Esophagus muscularis mucosa (tissue), 4 donors: Measurements from ENCODE around the gene HNRNPUL2. TPM values are rescaled to one million over a fixed set of nuclear protein-coding genes. Genes with fewer than 3 reads are reported as not detected.
"Not testable (repeated sequence)": the region's sequence is repeated elsewhere in the genome, so short reads cannot be mapped to it uniquely, and the experiment has no call there.

Experiments
- DNase-seq: peaks from one replicate; pipeline ENCODE4 v3.0.0-alpha.2; 2017; ENCODE audit errors: extremely low spot score
- H3K27ac ChIP-seq, 4 donors: fragments of 200-600 bp; sonication (generic); replicated peaks in 1 of 4; 1 replicate in 3 of 4; 2 replicates in 1 of 4; pipeline ENCODE4 v1.5.1; 2016 to 2019; ENCODE audit warnings: mild to moderate bottlenecking in 1 of 4
- H3K27me3 ChIP-seq, 4 donors: fragments of 200-600 bp; sonication (generic); one replicate each; pipeline versions ENCODE4 v1.5.1 to v1.6.0; 2016 to 2019
- H3K36me3 ChIP-seq, 4 donors: fragments of 200-600 bp; sonication (generic); one replicate each; pipeline ENCODE4 v1.5.1; 2016 to 2019
- H3K4me1 ChIP-seq, 4 donors: fragments of 200-600 bp; sonication (generic); one replicate each; pipeline ENCODE4 v1.5.1; 2016 to 2019
- H3K4me3 ChIP-seq, 4 donors: fragments of 200-600 bp; sonication (generic); 1 replicate in 2 of 4; 2 replicates in 2 of 4; pipeline ENCODE4 v1.5.1; 2016 to 2019; ENCODE audit warnings: mild to moderate bottlenecking in 4 of 4, moderate library complexity in 1 of 4
- H3K9me3 ChIP-seq, 4 donors: fragments of 200-600 bp; sonication (generic); 1 replicate in 3 of 4; 2 replicates in 1 of 4; pipeline ENCODE4 v1.5.1; 2016 to 2019
- CTCF ChIP-seq, 3 experiments: fragments of 200-600 bp in 2 of 3; fragments of 450-650 bp in 1 of 3; sonication (generic) in 2 of 3; IDR thresholded peaks; one replicate each; pipeline ENCODE4 v1.5.1; 2017 to 2019; ENCODE audit warnings: antibody characterized with exemption in 3 of 3, mild to moderate bottlenecking in 2 of 3, moderate library complexity in 1 of 3
- EP300 ChIP-seq: sonication (generic); formaldehyde crosslinking; IDR thresholded peaks from one replicate; pipeline ENCODE4 v1.6.1; 2017; ENCODE audit warnings: antibody characterized with exemption
- POLR2A ChIP-seq: fragments of 450-650 bp; IDR thresholded peaks from one replicate; pipeline ENCODE4 v1.6.1; 2017; ENCODE audit warnings: antibody characterized with exemption, moderate library complexity, mild to moderate bottlenecking, low read depth
- POLR2AphosphoS5 ChIP-seq, 2 donors: sonication (generic); formaldehyde crosslinking; IDR thresholded peaks; one replicate each; pipeline ENCODE4 v1.6.1; 2017; ENCODE audit warnings: antibody characterized with exemption in 2 of 2
- WGBS: methylation state at CpG from one replicate; pipeline ENCODE4 v1.1.5; 2018; 5-methylcytosine and 5-hydroxymethylcytosine counted together
- intact Hi-C: fragments of 100-400 bp; cut with DNase I; formaldehyde crosslinking; loops from one replicate; pipeline ENCODE4 v1.15.1; 2023
- total RNA-seq, 4 donors: library from RNA; depleted of rRNA; stranded (reverse); fragments of >200 nt; gene quantifications; one replicate each; pipeline versions ENCODE4 v1.1.0 to v1.2.1, GENCODE V29; 2016

Gene HNRNPUL2
- total RNA-seq, 4 donors from 2014 or later: 19.5 to 45.0 (median 36.7) TPM

GRCh38 chr11:62753736-62754603 is 26.7 kb upstream of the HNRNPUL2 start, which contains the start of gene ZBTB3:
TSS of gene ZBTB3 (minus strand) at chr11:62754160. CDS start at chr11:62753664, 496 bp downstream.
- H3K4me3 ChIP-seq: peak within 1 kb of the TSS; percentile 67 to 72 (median 70)
- H3K27me3 ChIP-seq: no peaks in the 10 kb centered on the region
- intact Hi-C loops: no loop called here
- H3K4me1 ChIP-seq: peaks cover 17 to 48% (median 40%) of the 10 kb centered on the region in 4 donors
- peak within 1 kb of the TSS; percentile 89 to 94 (median 90) for H3K27ac ChIP-seq
- TF ChIP-seq POLR2AphosphoS5 (IDR thresholded peaks at IDR 0.05): peak; percentile 74 to 96
- TF ChIP-seq CTCF (IDR thresholded peaks at IDR 0.05): peak in 2 of 3 experiments; percentile 11 to 18
- peak; percentile 72 for TF ChIP-seq POLR2A
- TF ChIP-seq EP300: no peak
- WGBS: 0% methylated on average over 43 of the region's 47 CpGs
- H3K36me3 ChIP-seq: peaks cover 10 to 25% (median 22%) of the 10 kb centered on the region in 4 donors
- H3K9me3 ChIP-seq: no peaks in the 10 kb centered on the region
- DNase-seq: peak; percentile 100

GRCh38 chr11:62752994-62753735 is 25.9 kb upstream of the HNRNPUL2 start:
- Histone ChIP-seq H3K36me3 (peaks cover 10 to 28% (median 27%) of the 10 kb centered on the region in 4 donors), H3K4me1 (peaks cover 17 to 48% (median 40%) of the 10 kb centered on the region in 4 donors), H3K27me3 (no peaks in the 10 kb centered on the region), H3K4me3 (peak overlapping the region; percentile 67 to 72 (median 70)), H3K27ac (peak overlapping the region; percentile 89 to 94 (median 90)), H3K9me3 (no peaks in the 10 kb centered on the region)
- WGBS: 85% methylated on average over 15 of the region's 15 CpGs
- TF ChIP-seq EP300: no peak
- no peak for TF ChIP-seq CTCF (IDR thresholded peaks at IDR 0.05)
- no peak for TF ChIP-seq POLR2AphosphoS5 (IDR thresholded peaks at IDR 0.05)
- TF ChIP-seq POLR2A: no peak
- DNase-seq: no peak
- intact Hi-C loops: no loop called here

DNA sequence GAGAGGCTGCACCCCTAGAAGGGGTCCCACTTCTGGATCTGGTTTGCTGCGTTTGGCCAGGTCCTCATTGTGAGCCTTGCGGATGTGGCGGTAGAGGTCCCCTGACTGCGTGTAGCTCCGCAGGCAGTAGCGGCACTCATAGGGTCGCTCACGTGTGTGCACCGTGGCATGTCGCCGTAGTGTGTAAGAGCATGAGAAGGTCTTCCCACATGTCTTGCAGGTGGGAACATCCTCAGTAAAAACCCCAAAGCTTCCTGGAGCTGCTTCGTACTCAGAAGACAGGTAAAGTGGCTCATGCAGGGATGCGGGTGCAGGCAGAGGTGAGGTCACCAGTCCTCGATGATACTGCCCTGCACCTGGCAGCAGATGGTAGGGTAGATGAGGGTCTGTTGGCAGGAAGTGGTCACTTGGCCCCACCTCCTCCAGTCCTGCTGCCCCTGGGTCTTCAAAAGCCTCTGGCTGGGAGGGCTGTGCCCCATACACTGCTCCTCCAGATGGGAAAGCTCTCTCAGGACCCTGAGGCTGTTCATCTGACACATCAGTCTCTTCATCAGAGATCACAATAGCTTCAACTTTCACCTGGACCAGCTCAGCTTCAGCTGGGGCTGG is 25.0 kb upstream of the HNRNPUL2 start:
- Histone ChIP-seq H3K4me1 (peaks cover 17 to 48% (median 40%) of the 10 kb centered on the region in 4 donors), H3K27ac (no peak overlapping the region), H3K4me3 (no peak overlapping the region), H3K36me3 (peaks cover 10 to 28% (median 27%) of the 10 kb centered on the region in 4 donors), H3K27me3 (no peaks in the 10 kb centered on the region), H3K9me3 (no peaks in the 10 kb centered on the region)
- DNase-seq: no peak
- intact Hi-C loops: no loop called here
- TF ChIP-seq POLR2AphosphoS5 (IDR thresholded peaks at IDR 0.05): no peak
- TF ChIP-seq EP300: no peak
- no peak for TF ChIP-seq CTCF (IDR thresholded peaks at IDR 0.05)
- no peak for TF ChIP-seq POLR2A
- 99% methylated on average over 12 of the region's 14 CpGs for WGBS

DNA sequence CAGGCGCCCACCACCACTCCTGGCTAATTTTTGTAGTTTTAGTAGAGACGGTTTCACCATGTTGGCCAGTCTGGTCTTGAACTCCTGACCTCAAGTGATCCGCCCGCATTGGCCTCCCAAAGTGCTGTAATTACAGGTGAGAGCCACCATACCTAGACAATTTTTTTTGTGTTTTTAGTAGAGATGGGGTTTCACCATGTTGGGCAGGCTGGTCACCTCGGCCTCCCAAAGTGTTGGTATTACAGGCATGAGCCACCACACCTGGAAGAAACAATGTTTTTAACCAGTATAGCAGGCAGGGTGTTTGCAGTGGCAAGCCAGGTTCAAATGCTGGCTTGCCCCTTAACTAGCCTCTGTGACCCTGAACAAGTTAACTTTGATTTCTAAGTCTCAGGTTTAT is 22.7 kb upstream of the HNRNPUL2 start:
- peaks cover 17 to 48% (median 40%) of the 10 kb centered on the region in 4 donors for H3K4me1 ChIP-seq
- H3K27me3 ChIP-seq, DNase-seq, intact Hi-C loops, H3K4me3 ChIP-seq, H3K27ac ChIP-seq, H3K9me3 ChIP-seq: not testable (repeated sequence)
- peaks cover 10 to 28% (median 27%) of the 10 kb centered on the region in 4 donors for H3K36me3 ChIP-seq
- WGBS: 93% methylated on average over 4 of the region's 5 CpGs
